Fibroblast of skin of abdomen (primary cell): ENCODE data around the gene SLC35E3.
"Not testable (repeated sequence)": the region's sequence is repeated elsewhere in the genome, so short reads cannot be mapped to it uniquely, and the experiment has no call there.

ENCODE experiments used
- DNase-seq: peaks from one replicate; pipeline ENCODE4 v3.0.0-alpha.2; 2013

SLC35E3 gene

DNA sequence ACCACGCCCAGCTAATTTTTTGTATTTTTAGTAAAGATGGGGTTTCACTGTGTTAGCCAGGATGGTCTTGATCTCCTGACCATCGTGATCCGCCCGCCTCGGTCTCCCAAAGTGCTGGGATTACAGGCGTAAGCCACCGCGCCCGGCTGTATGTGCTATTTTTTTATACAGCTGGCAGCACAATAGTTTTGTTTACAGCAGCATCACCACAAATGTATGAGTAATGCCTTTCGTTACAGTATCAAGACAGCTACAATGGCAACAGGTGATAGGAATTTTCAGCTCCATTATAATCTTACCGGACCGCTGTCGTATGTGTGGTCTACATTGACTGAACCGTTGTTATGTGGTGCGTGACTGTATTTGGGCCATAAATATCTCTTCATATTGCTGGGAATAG is 50.4 kb downstream of the SLC35E3 start:
- no peak for DNase-seq

DNA sequence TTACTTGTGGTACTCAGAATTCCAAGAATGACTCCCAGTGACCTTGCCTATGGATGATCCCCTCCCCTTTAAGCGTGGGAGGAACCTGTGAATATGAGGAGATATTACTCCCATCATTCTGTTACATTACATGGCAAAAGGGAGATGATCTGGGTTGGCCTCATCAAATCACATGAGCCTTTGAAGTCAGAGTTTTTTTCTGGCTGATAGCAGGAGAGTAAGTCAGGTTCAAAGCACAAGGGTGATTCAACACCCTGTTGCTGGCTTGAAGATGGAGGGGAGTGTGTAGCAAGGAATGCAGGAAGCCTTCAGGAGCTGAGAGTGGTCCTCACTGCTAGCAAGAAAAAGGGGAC is 52.9 kb downstream of the SLC35E3 start:
- no peak for DNase-seq

DNA sequence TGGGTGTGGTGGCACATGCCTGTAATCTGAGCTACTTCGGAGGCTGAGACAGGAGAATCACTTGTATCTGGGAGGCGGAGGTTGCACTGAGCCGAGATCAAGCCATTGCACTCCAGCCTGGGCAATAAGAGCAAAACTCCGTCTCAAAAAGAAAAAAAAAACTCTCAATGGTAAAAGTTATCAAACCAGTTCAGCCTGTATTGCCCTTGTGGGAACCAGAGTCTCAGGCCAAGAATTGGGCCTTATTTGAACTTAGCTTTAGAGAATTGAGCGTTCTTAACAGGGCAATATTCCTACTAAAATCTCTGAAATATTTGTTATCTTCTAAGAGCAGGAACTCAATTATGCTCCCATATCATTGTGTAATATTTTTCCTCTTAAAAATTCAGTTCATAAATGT is 54.3 kb downstream of the SLC35E3 start:
- no peak for DNase-seq

DNA sequence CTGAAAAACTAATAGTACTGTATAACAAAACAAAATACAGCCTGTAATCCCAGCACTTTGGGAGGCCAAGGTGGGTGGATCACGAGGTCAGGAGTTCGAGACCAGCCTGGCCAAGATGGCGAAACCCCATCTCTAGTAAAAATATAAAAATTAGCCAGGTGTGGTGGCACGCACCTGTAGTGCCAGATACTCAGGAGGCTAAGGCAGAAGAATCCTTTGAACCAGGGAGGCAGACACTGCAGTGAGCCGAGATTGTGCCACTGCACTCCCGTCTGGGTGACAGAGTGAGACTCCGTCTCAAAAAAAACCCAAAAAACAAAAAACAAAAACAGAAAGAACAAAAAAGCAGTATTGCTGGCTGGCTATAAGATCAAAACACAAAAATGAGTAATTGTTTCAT is 55.1 kb downstream of the SLC35E3 start:
- not testable (repeated sequence) for DNase-seq

DNA sequence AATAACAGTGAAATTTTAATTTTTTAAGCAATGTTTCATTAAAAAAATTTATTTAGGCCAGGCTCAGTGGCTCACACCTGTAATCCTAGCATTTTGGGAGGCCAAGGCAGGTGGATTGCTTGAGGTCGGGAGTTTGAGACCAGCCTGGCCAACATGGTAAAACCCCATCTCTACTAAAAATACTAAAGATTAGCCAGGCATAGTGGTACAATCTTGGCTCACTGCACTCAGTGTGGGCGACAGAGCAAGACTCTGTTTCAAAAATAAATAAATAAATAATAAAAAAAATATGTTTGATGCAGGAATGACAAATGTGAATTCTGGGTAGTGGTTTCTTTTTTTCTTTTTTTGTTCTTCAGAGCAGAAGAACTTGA is 56.4 kb downstream of the SLC35E3 start:
- not testable (repeated sequence) for DNase-seq

DNA sequence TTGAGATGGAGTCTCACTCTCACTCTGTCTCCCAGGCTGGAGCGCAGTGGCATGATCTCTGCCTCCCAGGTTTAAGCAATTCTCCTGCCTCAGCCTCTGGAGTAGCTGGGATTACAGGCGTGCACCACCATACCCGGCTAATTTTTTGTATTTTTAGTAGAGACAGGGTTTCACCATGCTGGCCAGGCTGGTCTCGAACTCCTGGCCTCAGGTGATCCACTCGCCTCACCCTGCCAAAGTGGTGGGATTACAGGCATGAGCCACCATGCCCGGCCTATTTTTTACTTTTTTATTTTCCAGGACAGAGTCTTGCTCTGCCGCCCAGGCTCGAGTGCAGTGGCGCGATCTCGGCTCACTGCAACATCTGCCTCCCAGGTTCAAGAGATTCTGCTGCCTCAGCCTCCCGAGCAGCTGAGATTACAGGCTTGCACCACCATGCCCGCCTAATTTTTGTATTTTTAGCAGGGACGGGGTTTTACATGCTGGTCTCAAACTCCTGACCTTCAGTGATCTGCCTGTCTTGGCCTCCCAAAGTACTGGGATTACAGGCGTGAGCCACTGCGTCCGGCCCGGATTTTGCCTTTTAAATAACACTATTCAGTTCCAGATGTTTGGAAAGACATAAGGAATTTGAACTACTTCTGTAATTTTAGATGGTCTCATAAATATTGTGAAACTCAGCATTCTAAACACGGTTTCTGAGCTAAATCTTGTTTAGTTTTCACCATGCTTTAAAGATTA is 57.1 kb downstream of the SLC35E3 start:
- peak; percentile 40 for DNase-seq

DNA sequence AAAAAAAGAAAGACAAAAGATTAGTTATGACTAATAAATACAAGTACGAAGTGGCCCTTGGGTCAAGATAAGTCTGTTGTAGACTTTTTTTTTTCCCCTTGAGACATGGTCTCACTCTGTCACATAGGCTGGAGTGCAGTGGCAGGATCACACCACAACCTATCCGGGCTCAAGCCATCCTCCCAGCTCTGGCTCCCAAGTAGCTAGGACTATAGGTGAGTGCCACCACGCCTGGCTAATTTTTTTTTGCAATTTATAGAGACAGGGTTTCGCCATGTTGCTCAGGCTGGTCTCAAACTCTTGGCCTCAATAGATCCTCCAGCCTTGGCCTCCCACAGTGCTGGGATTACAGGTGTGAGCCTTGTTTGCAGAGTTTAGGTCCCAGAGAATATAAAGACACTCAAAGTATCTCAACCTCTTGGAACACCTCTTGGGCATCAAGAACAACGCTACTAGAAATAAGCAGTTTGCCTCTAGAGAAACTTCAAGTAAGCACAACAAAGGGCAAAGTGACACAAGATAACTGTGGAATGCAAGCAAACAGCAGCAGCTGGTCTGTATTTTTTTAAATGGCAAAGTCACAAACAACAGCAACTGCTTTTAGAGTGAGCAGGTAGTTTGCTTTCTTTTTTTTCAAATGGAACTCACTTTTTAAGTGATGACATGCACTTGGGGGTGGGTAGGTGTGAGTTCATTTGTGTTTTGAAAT is 58.1 kb downstream of the SLC35E3 start:
- DNase-seq: no peak

DNA sequence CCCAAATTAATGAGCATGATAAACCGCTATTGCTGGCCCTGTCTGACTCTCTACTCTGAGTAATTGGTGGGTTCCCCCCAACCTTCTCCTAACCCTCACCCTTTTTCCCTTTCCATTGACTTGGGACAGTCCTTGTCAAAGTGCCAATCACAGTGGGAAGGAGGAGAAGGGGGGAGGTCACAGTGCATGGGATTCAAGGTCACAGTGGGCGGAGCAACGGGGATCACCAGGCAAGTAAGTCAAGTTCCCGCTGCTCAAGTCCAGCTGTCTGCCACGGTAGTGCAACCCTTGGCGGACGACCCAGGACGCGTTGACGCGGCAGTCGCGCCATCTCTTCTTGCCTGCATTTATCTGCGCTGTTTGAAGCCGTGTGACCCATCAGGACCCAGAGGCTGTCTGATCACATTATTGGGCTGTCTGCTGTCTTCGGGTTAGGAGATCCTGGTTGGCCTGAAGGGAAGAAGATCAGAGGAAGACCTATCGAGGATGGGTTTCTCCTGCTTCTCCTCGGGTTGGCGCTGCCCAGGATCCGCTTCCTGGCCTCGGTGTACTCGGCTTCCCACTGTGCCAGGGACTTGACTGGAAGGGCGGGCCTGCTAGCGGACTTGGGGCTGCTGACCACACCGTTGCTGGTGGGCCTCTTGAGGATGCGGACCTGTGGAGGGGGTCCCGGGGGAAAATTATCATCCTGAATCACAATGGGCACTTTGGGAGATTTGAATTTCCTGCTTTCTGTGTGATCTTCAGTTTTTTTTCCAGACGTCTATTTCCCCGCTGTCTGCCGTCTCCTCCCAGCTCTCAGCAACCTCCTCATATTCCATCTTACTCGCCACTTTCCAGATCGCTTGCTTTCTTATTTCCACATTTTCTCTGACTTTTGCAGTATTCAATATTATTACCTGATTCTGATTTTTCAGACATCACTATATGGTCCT is 58.9 kb downstream of the SLC35E3 start:
- DNase-seq: no peak

DNA sequence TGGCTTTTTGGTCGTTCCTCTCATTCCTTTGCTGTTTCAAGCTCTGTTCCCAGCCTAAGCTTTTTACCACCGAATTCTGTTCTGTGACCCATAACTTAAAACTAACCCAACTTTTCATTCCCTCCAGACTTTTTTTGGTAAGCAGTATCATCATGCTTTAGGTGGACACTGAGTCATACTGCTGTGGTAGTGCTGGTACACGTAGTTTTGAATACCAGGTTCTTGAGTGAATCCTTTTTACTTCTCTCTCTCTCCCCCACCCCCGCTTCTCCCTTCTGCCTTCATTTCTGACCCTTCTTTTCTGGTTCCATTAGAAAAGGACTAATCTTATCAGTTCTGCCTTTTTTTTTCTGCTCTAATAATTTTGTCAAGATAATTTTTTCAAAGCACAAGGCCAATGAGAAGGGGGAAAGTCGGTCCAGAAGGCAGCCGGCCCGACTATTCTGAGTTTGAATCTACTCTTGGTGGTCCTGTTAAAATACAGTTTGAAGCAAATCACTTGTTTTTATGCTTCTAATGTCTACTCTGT is 59.7 kb downstream of the SLC35E3 start:
- DNase-seq: no peak

DNA sequence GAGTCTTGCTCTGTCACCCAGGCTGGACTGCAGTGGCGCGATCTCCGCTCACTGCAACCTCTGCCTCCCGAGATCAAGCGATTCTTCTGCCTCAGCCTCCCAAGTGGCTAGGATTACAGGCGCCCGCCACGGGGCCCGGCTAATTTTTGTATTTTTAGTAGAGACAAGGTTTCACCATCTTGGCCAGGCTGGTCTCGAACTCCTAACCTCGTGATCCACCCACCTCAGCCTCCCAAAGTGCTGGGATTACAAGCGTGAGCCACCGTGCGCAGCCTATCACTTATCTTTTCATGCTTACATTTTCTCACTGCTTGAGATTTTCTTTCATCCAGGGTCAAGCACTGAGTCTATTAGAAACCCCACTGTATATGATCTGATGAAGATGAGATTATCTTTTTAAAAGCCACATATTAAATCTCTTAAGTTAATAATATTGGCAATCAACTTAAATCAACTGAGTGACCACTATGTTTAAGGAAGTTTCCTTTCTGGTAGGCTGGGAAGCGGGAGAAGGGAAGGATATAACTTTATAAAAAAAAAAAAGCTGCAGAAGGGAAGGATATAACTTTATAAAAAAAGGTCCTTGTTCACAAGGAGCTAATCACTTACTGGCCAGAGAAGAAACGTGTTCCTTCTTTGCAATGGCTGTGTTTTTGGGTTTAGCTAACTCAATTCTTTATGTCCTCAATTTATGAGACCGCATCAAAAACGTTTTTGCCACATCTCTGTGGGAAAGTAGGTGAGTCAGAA is 60.7 kb downstream of the SLC35E3 start:
- DNase-seq: no peak

DNA sequence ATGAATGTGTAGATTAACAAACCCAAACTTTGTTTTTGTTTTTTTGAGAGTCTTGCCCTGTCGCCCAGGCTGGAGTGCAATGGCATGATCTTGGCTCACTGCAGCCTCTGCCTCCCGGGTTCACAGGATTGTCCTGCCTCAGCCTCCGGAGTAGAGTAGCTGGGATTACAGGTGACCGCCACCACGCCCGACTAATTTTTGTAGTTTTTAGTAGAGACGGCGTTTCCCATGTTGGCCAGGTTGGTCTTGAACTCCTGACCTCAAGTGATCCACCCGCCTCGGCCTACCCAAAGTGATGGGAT is 61.2 kb downstream of the SLC35E3 start:
- DNase-seq: not testable (repeated sequence)

DNA sequence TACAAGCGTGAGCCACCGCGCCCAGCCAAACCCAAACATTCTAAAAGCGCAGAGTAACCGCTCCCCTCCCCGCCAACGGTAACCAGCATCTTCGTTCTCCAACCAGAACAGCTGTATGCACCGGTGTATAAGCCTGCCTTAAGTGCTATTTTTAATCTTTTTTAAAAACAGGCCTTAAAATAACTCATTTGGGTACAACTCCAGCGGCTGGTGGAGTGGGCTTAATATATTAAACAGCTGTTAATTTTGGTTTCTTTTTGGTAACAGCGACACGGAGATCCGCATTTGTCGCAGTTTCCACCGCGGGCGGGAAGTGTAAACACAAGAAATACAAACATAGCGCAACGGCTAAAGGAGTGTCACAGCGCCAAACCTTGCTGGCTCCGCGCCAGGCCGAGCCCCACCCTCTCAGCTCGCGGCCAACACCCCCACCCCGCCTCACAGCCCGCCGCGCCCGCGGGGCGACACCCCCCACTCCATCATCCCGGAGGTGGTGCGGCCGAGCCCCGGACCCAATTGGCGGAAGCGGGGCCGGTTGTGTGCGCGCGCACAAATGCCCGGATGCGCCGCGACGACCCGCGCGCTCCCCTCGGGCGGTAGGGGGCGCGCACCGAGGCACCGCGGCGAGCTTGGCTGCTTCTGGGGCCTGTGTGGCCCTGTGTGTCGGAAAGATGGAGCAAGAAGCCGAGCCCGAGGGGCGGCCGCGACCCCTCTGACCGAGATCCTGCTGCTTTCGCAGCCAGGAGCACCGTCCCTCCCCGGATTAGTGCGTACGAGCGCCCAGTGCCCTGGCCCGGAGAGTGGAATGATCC is 61.8 kb downstream of the SLC35E3 start, which contains the start of gene MDM2:
MDM2 (plus strand) TSS at position 602 of the 812 bp plus-strand sequence. CDS start 301 bp downstream, outside the sequence.
- DNase-seq: peak; percentile 90

DNA sequence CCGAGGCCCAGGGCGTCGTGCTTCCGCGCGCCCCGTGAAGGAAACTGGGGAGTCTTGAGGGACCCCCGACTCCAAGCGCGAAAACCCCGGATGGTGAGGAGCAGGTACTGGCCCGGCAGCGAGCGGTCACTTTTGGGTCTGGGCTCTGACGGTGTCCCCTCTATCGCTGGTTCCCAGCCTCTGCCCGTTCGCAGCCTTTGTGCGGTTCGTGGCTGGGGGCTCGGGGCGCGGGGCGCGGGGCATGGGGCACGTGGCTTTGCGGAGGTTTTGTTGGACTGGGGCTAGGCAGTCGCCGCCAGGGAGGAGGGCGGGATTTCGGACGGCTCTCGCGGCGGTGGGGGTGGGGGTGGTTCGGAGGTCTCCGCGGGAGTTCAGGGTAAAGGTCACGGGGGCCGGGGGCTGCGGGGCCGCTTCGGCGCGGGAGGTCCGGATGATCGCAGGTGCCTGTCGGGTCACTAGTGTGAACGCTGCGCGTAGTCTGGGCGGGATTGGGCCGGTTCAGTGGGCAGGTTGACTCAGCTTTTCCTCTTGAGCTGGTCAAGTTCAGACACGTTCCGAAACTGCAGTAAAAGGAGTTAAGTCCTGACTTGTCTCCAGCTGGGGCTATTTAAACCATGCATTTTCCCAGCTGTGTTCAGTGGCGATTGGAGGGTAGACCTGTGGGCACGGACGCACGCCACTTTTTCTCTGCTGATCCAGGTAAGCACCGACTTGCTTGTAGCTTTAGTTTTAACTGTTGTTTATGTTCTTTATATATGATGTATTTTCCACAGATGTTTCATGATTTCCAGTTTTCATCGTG is 62.6 kb downstream of the SLC35E3 start:
- DNase-seq: peak; percentile 87

DNA sequence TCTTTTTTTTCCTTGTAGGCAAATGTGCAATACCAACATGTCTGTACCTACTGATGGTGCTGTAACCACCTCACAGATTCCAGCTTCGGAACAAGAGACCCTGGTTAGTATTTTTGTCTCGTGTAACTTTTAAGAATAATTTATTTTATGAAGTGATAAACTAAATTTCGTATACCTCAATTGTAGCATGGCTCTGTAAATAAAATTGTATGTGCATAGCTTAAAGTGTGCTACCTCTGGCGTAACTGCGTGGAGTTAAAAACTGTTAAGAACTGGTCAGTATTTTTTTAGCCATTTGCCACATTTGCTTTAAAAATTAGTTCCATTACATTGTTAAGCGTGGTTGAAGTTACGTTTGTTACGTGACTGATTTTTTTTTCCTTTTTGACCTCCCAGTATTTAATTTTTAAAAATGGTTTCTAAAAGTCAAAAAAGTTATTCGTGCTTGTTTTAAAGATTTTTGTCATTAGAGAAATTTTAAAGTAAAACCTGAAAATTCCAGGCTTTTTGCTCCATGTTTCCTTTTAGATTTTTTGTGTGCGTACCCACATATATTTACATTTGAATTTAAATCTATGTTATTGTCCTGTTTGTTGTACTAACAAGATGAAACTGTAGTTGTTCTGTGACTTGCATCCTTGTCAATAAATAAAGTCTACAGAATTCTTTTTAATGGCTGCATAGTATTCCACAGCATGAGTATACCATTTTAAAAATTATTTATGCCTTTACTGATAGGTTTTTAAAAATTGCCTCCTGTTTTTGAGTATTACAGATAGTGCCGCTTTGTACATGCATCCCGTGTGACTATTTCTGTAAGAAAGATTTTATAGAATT is 63.4 kb downstream of the SLC35E3 start:
- DNase-seq: no peak

DNA sequence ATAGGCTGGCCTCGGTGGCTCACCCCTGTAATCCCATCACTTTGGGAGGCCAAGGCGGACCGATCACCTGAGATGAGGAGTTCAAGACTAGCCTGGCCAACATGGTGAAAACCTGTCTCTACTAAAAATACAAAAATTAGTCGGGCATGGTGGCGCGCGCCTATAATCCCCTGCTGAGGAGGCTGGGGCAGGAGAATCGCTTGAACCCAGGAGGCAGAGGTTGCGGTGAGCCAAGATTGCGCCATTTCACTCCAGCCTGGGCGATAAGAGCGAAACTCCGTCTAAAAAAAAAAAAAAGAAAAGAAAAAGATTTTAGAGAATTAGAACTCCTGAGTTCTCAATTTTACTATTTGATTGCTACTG is 64.0 kb downstream of the SLC35E3 start:
- not testable (repeated sequence) for DNase-seq

DNA sequence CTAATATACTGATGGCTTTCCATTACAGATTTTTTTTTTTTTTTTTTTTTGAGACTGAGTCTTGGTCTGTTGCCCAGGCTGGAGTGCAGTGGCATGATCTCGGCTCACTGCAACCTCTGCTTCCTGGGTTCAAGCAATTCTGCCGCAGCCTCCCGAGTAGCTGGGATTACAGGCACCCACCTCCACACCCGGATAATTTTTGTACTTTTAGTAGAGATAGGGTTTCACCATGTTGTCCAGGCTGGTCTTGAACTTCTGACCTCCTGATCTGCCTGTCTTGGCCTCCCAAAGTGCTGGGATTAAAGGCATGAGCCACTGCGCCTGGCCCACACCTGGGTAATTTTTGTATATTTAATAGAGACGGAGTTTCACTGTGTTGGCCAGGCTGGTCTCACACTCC is 65.6 kb downstream of the SLC35E3 start:
- DNase-seq: not testable (repeated sequence)

DNA sequence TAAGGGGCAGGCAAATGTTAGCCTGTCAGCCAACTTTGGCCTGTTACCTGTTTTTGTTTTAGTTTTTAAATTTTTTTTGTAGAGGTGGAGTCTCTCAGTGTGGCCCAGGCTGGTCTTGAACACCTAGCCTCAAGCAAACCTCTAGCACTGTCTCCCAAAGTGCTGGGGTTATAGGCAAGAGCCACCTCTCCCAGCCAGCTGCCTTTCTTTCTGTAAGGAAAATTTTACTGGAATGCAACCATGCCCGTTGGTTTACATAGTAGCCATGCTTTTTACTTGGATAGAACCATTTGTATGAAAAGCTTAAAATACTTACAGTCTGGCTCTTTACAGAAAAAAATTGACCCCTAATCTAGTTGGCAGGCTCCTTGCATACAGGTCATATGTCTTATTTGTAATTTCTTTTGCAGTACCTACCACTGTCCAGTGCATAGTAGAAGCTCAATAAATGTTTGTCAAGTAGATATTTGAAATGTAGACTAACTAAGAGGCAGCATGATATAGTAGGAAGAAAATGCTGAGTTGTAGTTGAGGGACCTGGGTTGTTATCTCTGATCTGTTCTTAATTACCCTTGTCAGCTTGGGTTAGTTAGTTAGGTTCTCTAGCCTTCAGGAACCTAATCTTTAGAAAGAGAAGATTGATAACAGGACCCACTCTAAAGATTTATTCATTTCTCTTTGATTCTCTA is 66.7 kb downstream of the SLC35E3 start:
- no peak for DNase-seq

DNA sequence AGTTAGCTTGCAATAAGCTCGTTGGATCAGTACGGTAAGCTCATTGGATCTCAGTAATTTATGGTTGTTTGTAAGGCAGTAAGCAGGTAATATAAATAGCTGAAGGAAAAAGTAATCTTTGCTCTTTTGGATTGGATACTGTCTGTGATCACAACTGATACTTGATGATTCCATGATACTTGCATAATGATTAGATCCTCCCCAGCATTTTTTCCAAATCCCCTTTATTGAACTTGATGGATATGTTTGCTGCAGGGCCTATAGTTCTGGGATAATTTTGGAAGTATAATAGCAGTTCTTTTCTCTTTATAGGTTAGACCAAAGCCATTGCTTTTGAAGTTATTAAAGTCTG is 67.2 kb downstream of the SLC35E3 start:
- DNase-seq: no peak
